ENCODE data around the gene MCTP2.

Gene MCTP2

GRCh38 chr15:94293411-94294402 is 62.3 kb downstream of the MCTP2 start:
- TF ChIP-seq, protein P1, sequence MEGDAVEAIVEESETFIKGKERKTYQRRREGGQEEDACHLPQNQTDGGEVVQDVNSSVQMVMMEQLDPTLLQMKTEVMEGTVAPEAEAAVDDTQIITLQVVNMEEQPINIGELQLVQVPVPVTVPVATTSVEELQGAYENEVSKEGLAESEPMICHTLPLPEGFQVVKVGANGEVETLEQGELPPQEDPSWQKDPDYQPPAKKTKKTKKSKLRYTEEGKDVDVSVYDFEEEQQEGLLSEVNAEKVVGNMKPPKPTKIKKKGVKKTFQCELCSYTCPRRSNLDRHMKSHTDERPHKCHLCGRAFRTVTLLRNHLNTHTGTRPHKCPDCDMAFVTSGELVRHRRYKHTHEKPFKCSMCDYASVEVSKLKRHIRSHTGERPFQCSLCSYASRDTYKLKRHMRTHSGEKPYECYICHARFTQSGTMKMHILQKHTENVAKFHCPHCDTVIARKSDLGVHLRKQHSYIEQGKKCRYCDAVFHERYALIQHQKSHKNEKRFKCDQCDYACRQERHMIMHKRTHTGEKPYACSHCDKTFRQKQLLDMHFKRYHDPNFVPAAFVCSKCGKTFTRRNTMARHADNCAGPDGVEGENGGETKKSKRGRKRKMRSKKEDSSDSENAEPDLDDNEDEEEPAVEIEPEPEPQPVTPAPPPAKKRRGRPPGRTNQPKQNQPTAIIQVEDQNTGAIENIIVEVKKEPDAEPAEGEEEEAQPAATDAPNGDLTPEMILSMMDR (IDR thresholded peaks at IDR 0.05; ENCODE audit: low read depth, low read length, poor library complexity, severe bottlenecking) = no peak
- no peak for TF ChIP-seq EZH2phosphoT487 (IDR thresholded peaks at IDR 0.05; ENCODE audit: borderline replicate concordance, low read length)
- no peak overlapping the region for H3K4me3 ChIP-seq (ENCODE audit: low read length)
- H3F3A ChIP-seq (ENCODE audit: control insufficient read depth, insufficient read depth) = peaks cover 27% of the 10 kb centered on the region
- H3K4me1 ChIP-seq (ENCODE audit: control insufficient read depth, low read length) = peaks cover 83% of the 10 kb centered on the region
- H3K36me3 ChIP-seq (ENCODE audit: control insufficient read depth, low read length) = peaks cover 39% of the 10 kb centered on the region
- no peaks in the 10 kb centered on the region for H4K20me1 ChIP-seq (ENCODE audit: control insufficient read depth, insufficient read depth, low read depth, low read length)
- H3K79me2 ChIP-seq (ENCODE audit: control insufficient read depth, low read length) = peaks cover 54% of the 10 kb centered on the region
- H3K27ac ChIP-seq (ENCODE audit: low read depth, low read length) = 0 out of 2 replicates have a peak overlapping the region, but pooled peaks have one; percentile 6
- peaks cover 19% of the 10 kb centered on the region for H3K9me3 ChIP-seq (ENCODE audit: control insufficient read depth, insufficient read depth, low read length)
- H3K9me2 ChIP-seq (replicated peaks; ENCODE audit: control insufficient read depth, low read length) = no peaks in the 10 kb centered on the region
- peak overlapping the region; percentile 27 for H3K4me2 ChIP-seq (ENCODE audit: low read length)
- H3K27me3 ChIP-seq (ENCODE audit: control insufficient read depth, low read length) = no peaks in the 10 kb centered on the region

- TF ChIP-seq, protein P1 (IDR thresholded peaks at IDR 0.05; ENCODE audit: low read depth, low read length, poor library complexity, severe bottlenecking) = no peak
- no peak for TF ChIP-seq EZH2phosphoT487 (IDR thresholded peaks at IDR 0.05; ENCODE audit: borderline replicate concordance, low read length)
- H3K27me3 ChIP-seq (ENCODE audit: control insufficient read depth, low read length) = no peaks in the 10 kb centered on the region
- no peaks in the 10 kb centered on the region for H4K20me1 ChIP-seq (ENCODE audit: control insufficient read depth, insufficient read depth, low read depth, low read length)
- H3K36me3 ChIP-seq (ENCODE audit: control insufficient read depth, low read length) = peaks cover 36% of the 10 kb centered on the region
- peaks cover 12% of the 10 kb centered on the region for H3K9me3 ChIP-seq (ENCODE audit: control insufficient read depth, insufficient read depth, low read length)
- no peaks in the 10 kb centered on the region for H3K9me2 ChIP-seq (replicated peaks; ENCODE audit: control insufficient read depth, low read length)
- no peak overlapping the region for H3K4me3 ChIP-seq (ENCODE audit: low read length)
- 0 out of 2 replicates have a peak overlapping the region, but pooled peaks have one; percentile 6 for H3K27ac ChIP-seq (ENCODE audit: low read depth, low read length)
- no peak overlapping the region for H3K4me2 ChIP-seq (ENCODE audit: low read length)
- peaks cover 88% of the 10 kb centered on the region for H3K4me1 ChIP-seq (ENCODE audit: control insufficient read depth, low read length)
- H3F3A ChIP-seq (ENCODE audit: control insufficient read depth, insufficient read depth) = peaks cover 27% of the 10 kb centered on the region
- H3K79me2 ChIP-seq (ENCODE audit: control insufficient read depth, low read length) = peaks cover 58% of the 10 kb centered on the region
Observed at GRCh38 chr15:94294556-94294955, 63.2 kb downstream of the MCTP2 start.

DNA sequence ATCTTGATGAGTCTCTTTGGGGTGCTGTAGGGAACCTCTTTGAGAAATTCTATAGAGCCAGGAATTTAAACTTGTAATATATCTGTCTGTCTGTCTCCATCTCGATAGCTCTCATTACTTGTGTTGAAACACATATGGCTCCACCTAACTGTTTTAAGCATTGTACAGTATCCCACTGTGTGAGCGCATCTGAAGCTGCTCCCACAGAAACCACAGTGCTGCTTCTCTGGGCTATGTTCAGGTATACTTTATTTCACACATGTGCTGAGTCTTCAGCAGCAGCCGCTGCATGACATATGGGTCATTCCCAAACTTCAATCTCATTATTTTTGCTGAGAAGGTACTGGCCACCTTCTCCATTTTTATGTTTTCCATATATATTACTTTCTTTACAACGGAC is 63.9 kb downstream of the MCTP2 start:
- Histone ChIP-seq H3K4me3 (ENCODE audit: low read length) (no peak overlapping the region), H3K4me1 (ENCODE audit: control insufficient read depth, low read length) (peaks cover 89% of the 10 kb centered on the region), H3K36me3 (ENCODE audit: control insufficient read depth, low read length) (peaks cover 33% of the 10 kb centered on the region), H3K27me3 (ENCODE audit: control insufficient read depth, low read length) (no peaks in the 10 kb centered on the region), H3F3A (ENCODE audit: control insufficient read depth, insufficient read depth) (peaks cover 27% of the 10 kb centered on the region), H4K20me1 (ENCODE audit: control insufficient read depth, insufficient read depth, low read depth, low read length) (no peaks in the 10 kb centered on the region), H3K9me2 (replicated peaks; ENCODE audit: control insufficient read depth, low read length) (no peaks in the 10 kb centered on the region), H3K4me2 (ENCODE audit: low read length) (no peak overlapping the region), H3K27ac (ENCODE audit: low read depth, low read length) (peak overlapping the region; percentile 92), H3K79me2 (ENCODE audit: control insufficient read depth, low read length) (peaks cover 60% of the 10 kb centered on the region), H3K9me3 (ENCODE audit: control insufficient read depth, insufficient read depth, low read length) (peaks cover 7% of the 10 kb centered on the region)
- TF ChIP-seq, protein P1 (IDR thresholded peaks at IDR 0.05; ENCODE audit: low read depth, low read length, poor library complexity, severe bottlenecking) = no peak
- TF ChIP-seq EZH2phosphoT487 (IDR thresholded peaks at IDR 0.05; ENCODE audit: borderline replicate concordance, low read length) = no peak

All from DOHH2 (cell line).